NB4 (cell line): ENCODE data around the gene TIMM22.

ENCODE experiments used
- DNase-seq: peaks from one replicate; pipeline ENCODE4 v3.0.0; 2010; ENCODE audit warnings: low read depth
- H3K4me3 ChIP-seq: one replicate; pipeline ENCODE4 v1.5.1; 2011; ENCODE audit warnings: mild to moderate bottlenecking, low read depth, low read length, moderate library complexity
- CTCF ChIP-seq: IDR thresholded peaks from one replicate; pipeline ENCODE4 v1.5.1; 2012; ENCODE audit warnings: low read depth, low read length
- MYC ChIP-seq: IDR thresholded peaks from 2 replicates; pipeline ENCODE4 v1.6.1; 2011; ENCODE audit warnings: low read depth, low read length
- POLR2A ChIP-seq: IDR thresholded peaks from 2 replicates; pipeline ENCODE4 v1.6.1; 2011; ENCODE audit warnings: mild to moderate bottlenecking; ENCODE audit not compliant: insufficient read length; ENCODE audit errors: extremely low read depth
- TF ChIP-seq, protein P1 (sequence below): IDR thresholded peaks from 2 replicates; pipeline ENCODE4 v1.6.1; 2011; ENCODE audit warnings: low read depth, low read length

The TIMM22 gene

GRCh38 chr17:1011760-1012735, 15.1 kb downstream of the TIMM22 start:
- no peak overlapping the region for H3K4me3 ChIP-seq
- DNase-seq: no peak
- no peak for TF ChIP-seq POLR2A
- no peak for TF ChIP-seq MYC
- TF ChIP-seq, protein P1, sequence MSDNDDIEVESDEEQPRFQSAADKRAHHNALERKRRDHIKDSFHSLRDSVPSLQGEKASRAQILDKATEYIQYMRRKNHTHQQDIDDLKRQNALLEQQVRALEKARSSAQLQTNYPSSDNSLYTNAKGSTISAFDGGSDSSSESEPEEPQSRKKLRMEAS: no peak
- no peak for TF ChIP-seq CTCF

DNA sequence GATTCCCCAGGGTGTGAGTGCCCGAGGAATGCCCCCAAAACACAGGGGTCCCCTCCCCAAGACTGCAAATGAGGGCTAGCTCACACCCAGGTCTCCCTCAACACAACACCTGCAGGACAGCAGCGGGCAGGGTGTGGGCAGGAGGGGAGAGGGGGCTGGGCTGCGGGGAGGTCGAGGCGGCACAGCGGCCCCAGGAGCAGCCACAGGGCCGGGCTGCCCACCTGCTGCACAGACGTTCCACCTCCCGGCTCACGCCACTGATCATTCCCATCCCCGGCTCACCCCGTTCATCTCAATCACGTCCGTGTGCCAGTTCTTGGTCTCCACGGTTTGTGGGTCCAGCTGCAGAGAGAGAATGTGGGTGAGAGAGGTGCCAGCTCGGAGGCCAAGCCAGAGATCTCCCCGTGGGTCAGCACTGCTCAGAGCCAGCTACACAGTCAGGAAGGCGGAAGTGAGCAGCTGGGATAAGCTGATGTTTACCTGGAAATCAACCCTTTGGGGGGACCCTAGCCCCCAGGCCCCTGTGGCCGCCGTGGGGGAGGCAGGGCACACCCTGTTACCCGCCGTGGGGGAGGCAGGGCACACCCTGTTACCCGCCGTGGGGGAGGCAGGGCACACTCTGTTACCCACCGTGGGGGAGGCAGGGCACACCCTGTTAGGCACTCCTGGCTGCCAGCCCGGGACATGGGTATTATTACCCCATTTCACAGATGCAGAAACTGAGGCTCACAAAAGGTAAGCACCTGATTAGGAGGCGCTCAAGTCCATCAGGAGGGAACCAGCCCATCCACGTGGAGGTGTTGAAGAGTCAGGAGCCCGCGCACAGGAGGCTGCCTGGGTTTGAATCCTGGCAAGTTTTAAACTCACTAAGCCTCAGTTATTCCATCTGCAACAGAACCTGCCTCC, 16.1 kb downstream of the TIMM22 start:
- DNase-seq: no peak
- TF ChIP-seq CTCF (no peak), POLR2A (no peak), MYC (no peak)
- TF ChIP-seq, protein P1: no peak
- H3K4me3 ChIP-seq: no peak overlapping the region

DNA sequence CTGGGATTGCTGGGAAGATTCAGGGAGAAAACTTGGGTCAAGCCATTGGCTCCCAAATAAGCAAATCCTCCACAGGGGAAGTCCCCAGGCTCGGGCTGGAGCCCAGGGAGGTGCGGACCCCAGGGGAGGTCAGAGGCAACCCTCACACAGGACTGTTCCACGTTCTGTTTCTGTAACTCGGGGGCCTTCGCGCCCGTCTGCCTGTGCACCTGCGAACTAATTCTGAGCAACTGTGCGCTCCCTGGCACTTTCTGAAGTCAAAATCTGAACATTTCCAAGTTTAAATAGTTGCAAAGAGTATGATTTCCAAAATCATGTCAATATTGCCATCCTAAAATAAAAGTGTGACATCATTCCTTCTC, 16.8 kb downstream of the TIMM22 start:
- TF ChIP-seq, protein P1: no peak
- TF ChIP-seq POLR2A (no peak), CTCF (no peak), MYC (no peak)
- no peak for DNase-seq

GRCh38 chr17:1018547-1018946, 21.6 kb downstream of the TIMM22 start:
- H3K4me3 ChIP-seq: no peak overlapping the region
- no peak for TF ChIP-seq MYC
- TF ChIP-seq, protein P1: no peak
- TF ChIP-seq CTCF: no peak
- TF ChIP-seq POLR2A: no peak

More for the DNA sequence above, 16.8 kb downstream of the TIMM22 start:
- H3K4me3 ChIP-seq: no peak overlapping the region

DNA sequence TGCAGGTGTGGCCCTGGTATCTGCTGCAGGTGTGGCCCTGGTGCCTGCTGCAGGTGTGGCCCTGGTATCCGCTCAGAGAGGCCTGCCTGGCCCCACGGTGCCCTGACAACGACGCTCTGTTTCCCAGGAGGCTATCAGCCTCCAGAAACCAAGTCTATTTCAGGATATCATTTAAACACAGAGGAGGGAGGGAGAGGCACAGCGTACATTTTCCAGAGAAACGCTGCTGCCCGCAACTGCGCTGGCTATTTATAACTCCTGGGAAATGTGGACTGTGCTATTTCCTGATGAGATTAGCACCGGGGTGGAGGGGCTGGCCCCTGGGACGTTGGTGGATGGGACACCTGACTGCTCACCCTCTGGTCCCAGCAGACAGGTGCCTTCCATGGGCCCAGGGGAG, 22.5 kb downstream of the TIMM22 start:
- TF ChIP-seq MYC (no peak), POLR2A (no peak), CTCF (no peak)
- TF ChIP-seq, protein P1: no peak
- DNase-seq: no peak
- H3K4me3 ChIP-seq: no peak overlapping the region

More at GRCh38 chr17:1018547-1018946, 21.6 kb downstream of the TIMM22 start:
- no peak for DNase-seq
